PC-3 (cell line): ENCODE results near the gene RAI2.

Experiments
- CTCF ChIP-seq: fragments of 300-600 bp; sonication (generic); conservative IDR thresholded peaks from 2 replicates; pipeline ENCODE4 v1.5.1; 2017; ENCODE audit warnings: antibody characterized with exemption, low read depth, mild to moderate bottlenecking, low read length
- EZH2 ChIP-seq: fragments of 300-600 bp; sonication (generic); IDR thresholded peaks from one replicate; pipeline ENCODE4 v1.6.1; 2017; ENCODE audit warnings: antibody characterized with exemption, mild to moderate bottlenecking, low read length; ENCODE audit not compliant: unreplicated experiment

DNA sequence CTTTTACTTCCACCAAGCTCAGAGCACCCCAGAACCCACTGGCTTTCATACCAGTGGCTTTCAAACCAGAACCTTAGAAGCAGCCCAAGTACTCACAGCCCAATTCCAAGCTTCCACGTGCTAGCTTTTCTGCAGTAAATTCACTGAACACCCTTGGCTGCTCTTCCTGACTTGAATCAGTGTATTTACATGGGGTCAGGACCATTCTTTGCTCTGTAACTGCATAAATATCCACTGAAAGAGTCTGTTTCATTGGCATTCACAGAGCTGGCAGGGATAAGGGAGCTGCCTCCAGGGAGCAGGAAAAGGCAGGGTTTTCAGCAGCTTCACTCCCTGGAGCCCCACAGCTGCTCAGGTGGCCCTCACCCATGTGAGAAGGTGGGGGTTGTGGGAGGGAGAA is 43.8 kb downstream of the RAI2 start:
- TF ChIP-seq CTCF (no peak), EZH2 (no peak)
